ENCODE results near the gene AGBL4.

GRCh38 chr1:48495911-48496310 lies 1527.8 kb downstream of the AGBL4 start:
- TF ChIP-seq POU6F1 (CRISPR knock-in tag; IDR thresholded peaks at IDR 0.05; ENCODE audit: borderline replicate concordance, low read depth) (no peak), TOX (CRISPR knock-in tag; IDR thresholded peaks at IDR 0.05; ENCODE audit: borderline replicate concordance) (no peak), ESRRG (CRISPR knock-in tag; IDR thresholded peaks at IDR 0.05) (no peak), ZC3H10 (CRISPR knock-in tag; IDR thresholded peaks at IDR 0.05) (no peak), PPARA (CRISPR knock-in tag; IDR thresholded peaks at IDR 0.05; ENCODE audit: borderline replicate concordance) (no peak), RARB (CRISPR knock-in tag; IDR thresholded peaks at IDR 0.05) (no peak), PATZ1 (CRISPR knock-in tag; IDR thresholded peaks at IDR 0.05; ENCODE audit: borderline replicate concordance) (no peak), BACH2 (CRISPR knock-in tag; IDR thresholded peaks at IDR 0.05; ENCODE audit: borderline replicate concordance) (no peak), SNAI2 (CRISPR knock-in tag; IDR thresholded peaks at IDR 0.05) (no peak)
